Duodenal mucosa (tissue), 2 donors: ENCODE measurements around the gene HECTD2.
"Not testable (repeated sequence)": the region's sequence is repeated elsewhere in the genome, so short reads cannot be mapped to it uniquely, and the experiment has no call there.

Source experiments
- H3K27ac ChIP-seq: one replicate; pipeline ENCODE4 v1.7.0; 2013; ENCODE audit warnings: low read depth, low read length
- H3K27me3 ChIP-seq, 2 donors: one replicate each; pipeline ENCODE4 v1.7.0; 2013; ENCODE audit warnings: low read length in 2 of 2, control low read depth in 1 of 2; ENCODE audit not compliant: insufficient read depth in 2 of 2, control insufficient read depth in 1 of 2
- H3K36me3 ChIP-seq, 2 donors: one replicate each; pipeline ENCODE4 v1.7.0; 2013; ENCODE audit warnings: low read length in 2 of 2, control low read depth in 1 of 2; ENCODE audit not compliant: insufficient read depth in 2 of 2, control insufficient read depth in 1 of 2
- H3K4me1 ChIP-seq, 2 donors: one replicate each; pipeline ENCODE4 v1.7.0; 2013; ENCODE audit warnings: low read length in 2 of 2, control low read depth in 1 of 2; ENCODE audit not compliant: insufficient read depth in 2 of 2, control insufficient read depth in 1 of 2
- H3K4me3 ChIP-seq, 2 donors: one replicate each; pipeline ENCODE4 v1.7.0; 2013; ENCODE audit warnings: low read length in 2 of 2, low read depth in 1 of 2
- H3K9ac ChIP-seq, 2 donors: one replicate each; pipeline ENCODE4 v1.7.0; 2013; ENCODE audit warnings: low read length in 2 of 2, low read depth in 1 of 2
- H3K9me3 ChIP-seq, 2 donors: one replicate each; pipeline ENCODE4 v1.7.0; 2013; ENCODE audit warnings: low read length in 2 of 2, control low read depth in 1 of 2; ENCODE audit not compliant: control insufficient read depth in 1 of 2

The HECTD2 gene

DNA sequence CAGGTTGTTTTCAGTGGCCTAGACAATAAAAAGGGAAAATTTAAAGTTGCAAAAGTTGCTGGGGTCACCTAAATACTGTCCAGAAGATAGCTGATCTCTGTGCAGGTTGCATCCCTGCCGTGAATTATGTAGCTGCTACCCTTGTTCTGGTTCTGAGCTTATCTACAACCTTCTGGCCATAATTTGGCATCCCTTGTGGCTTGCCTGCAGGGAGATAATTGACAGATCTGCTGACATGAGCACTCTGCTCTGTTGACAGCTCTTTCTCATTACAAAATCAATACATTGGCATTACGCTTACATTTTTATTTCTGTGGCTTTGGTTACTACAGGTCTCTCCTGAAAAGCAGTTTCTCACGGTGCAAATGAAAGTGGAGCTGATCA, 29.3 kb upstream of the HECTD2 start:
- Histone ChIP-seq H3K27me3 (no peaks in the 10 kb centered on the region), H3K9me3 (peaks cover 0 to 10% of the 10 kb centered on the region in 2 donors), H3K4me3 (peak overlapping the region in 1 of 2 donors; percentile 18), H3K27ac (no peak overlapping the region), H3K9ac (no peak overlapping the region), H3K4me1 (peaks cover 0 to 3% of the 10 kb centered on the region in 2 donors), H3K36me3 (no peaks in the 10 kb centered on the region)

DNA sequence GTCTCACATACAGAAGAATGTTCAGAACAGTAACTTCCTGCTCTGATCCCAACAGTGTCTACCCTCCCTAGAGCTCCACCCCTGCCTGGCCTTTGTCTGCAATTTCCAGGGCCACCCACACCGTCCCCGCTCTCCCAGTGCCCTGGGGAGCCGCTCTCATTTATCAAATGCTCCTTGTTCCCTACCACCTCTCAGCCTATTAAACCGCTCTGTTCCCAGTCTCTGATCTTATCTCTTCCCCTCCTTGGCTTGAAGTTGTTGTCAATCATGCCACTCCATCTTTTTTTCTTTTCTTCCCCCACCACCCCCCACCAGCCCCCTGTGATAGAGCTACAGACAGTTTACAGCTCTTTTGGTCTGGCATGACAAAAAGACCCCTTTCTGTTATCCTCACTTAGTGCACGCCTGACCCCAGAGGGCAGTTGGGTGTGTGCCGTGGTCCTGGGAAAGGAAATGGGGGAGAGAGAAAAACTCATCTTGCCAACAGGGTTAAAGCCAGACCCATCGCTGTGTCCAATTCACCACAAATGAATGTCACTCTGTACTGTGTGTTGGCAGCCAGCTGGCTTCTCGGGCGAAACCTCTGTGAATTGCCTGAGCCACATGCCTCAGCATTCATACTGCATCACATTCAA, 28.8 kb upstream of the HECTD2 start:
- H3K4me1 ChIP-seq, result peaks cover 0 to 3% of the 10 kb centered on the region in 2 donors
- H3K9me3 ChIP-seq, result peaks cover 0 to 9% of the 10 kb centered on the region in 2 donors
- H3K27me3 ChIP-seq, result no peaks in the 10 kb centered on the region
- no peak overlapping the region for H3K27ac ChIP-seq
- H3K4me3 ChIP-seq, result no peak overlapping the region
- H3K36me3 ChIP-seq, result no peaks in the 10 kb centered on the region
- no peak overlapping the region for H3K9ac ChIP-seq

DNA sequence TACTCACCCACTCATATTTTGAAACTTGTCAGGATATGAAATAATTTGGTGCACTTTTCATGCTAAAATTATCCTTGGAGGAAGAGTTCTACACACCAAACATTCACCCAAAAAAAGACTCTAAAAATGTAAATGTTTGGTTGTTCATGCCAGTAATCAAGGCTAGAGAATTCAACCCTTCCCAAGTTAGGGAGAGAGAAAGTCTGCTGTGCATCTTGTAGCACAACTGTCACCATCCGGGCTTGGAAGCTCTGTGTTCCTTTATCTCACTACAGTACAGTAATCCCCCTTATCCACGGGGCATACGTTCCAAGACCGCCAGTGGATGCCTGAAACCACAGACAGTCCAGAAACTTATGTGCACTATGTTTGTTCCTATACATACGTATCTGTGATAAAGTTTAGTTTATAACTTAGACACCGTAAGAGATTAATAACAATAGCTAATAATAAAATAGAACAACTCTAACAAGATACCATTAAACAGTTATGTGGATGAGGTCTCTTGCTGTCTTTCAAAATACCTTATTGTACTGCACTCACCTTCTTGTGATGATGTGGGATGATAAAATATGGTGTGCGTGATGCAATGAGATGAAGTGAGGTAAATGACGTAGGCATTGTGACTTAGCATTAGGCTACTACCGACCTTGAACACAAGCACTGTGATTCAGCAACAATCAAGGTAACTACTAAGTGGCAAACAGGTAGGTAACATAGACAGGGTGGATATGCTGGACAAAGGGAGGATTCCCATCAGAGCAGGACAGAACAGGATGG, 24.6 kb upstream of the HECTD2 start:
- Histone ChIP-seq H3K9me3 (no peaks in the 10 kb centered on the region), H3K4me3 (no peak overlapping the region), H3K27ac (no peak overlapping the region), H3K4me1 (peaks cover 4 to 7% of the 10 kb centered on the region in 2 donors), H3K9ac (no peak overlapping the region), H3K27me3 (peaks cover 0 to 2% of the 10 kb centered on the region in 2 donors), H3K36me3 (no peaks in the 10 kb centered on the region)

DNA sequence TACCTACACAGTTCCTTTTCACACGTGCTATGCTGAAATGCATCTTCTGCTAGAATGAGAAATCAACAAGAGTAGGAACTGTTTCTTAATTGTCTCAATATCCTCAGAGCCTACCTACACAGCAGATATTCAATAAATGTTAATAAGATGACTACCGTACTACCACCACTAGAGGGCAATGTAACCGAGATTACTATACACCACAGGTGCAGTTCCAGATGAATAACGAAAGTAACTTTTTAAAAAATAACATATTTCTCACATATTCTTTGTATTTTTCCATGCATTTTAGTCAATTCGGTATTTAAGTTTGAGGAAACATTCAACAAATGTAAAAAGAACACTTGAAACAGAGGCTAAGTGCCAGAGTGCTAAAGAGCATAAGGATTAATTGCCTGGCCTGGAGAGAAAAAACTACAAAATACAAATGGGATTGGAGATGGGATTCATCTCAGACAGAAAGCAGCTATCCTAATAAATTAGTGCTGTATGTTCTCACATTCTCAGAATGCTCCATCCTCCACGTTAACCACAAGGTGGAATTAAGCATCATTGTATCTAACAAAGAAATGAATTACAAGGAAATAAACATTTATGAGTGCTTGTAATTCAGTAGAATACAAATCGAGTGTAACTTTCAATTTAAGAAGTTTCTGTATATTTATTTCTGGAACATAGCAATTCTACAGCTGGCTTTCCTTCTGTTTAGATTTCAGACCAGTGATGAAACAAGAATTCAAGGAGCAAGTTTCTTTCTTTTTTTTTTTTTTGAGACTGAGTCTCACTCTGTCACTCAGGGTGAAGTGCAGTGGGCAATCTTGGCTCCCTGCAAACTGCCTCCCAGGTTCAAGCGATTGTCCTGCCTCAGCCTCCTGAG, 20.3 kb upstream of the HECTD2 start:
- Histone ChIP-seq H3K4me3 (peak overlapping the region in 1 of 2 donors; percentile 41), H3K9me3 (no peaks in the 10 kb centered on the region), H3K27ac (no peak overlapping the region), H3K36me3 (no peaks in the 10 kb centered on the region), H3K9ac (peak overlapping the region in 1 of 2 donors; percentile 39), H3K4me1 (peaks cover 4% of the 10 kb centered on the region in 2 donors), H3K27me3 (peaks cover 0 to 2% of the 10 kb centered on the region in 2 donors)

DNA sequence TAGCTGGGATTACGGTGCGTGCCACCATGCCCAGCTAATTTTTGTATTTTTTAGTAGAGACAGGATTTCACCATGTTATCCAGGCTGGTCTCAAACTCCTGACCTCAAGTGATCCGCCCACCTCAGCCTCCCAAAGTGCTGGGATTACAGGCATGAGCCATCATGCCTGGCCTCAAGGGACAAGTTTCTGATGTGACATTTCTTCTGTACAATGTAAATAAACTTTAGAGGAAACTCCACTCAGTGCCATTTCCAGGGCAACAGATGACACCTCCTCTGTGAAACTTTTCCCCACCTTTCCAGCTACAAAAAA, 19.7 kb upstream of the HECTD2 start:
- not testable (repeated sequence) for H3K4me1 ChIP-seq, H3K27me3 ChIP-seq, H3K9me3 ChIP-seq, H3K9ac ChIP-seq, H3K36me3 ChIP-seq, H3K27ac ChIP-seq, H3K4me3 ChIP-seq

DNA sequence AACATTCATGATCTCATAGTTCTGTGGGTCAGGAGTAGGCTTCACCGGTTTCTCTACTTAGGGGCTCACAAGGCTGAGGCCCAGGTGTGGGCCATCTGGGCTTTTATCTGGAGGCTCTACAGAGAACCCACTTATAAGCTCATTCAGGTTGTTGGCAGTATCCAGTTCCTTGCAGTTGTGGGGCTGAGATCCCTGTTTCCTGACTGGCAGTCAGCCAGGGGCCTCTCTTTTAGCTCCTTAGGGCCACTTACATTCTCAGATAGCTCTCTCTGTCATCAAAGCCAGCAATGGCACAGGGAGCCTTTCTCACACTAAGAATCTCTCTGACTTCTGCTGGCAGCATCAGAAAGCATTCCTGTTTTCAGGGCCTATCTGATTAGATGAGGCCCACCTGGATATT, 18.2 kb upstream of the HECTD2 start:
- peaks cover 4% of the 10 kb centered on the region in 2 donors for H3K4me1 ChIP-seq
- H3K9ac ChIP-seq, result no peak overlapping the region
- no peaks in the 10 kb centered on the region for H3K36me3 ChIP-seq
- H3K27ac ChIP-seq, result no peak overlapping the region
- H3K9me3 ChIP-seq, result no peaks in the 10 kb centered on the region
- peaks cover 0 to 3% of the 10 kb centered on the region in 2 donors for H3K27me3 ChIP-seq
- H3K4me3 ChIP-seq, result no peak overlapping the region

DNA sequence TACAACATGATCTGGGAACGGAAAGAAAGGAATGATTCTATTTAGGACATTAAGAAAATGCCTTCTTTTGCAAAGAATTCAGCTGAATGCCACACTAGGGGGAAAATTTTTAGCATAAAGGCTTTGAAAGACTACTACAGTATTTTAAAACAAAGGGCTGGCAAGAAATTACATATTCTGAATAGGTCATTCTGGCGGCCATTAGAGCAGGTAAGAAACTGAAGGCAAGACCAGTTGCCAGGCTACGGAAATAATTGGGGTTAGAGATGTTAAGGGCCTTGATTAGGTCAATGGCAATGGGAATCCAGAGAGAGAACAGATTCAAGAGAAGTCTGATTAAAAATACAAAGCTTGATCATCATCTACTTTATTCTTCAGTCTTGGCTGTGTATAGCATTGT, 3.8 kb upstream of the HECTD2 start:
- Histone ChIP-seq H3K27ac (no peak overlapping the region), H3K27me3 (no peaks in the 10 kb centered on the region), H3K36me3 (no peaks in the 10 kb centered on the region), H3K9me3 (no peaks in the 10 kb centered on the region), H3K9ac (no peak overlapping the region), H3K4me1 (peaks cover 0 to 10% of the 10 kb centered on the region in 2 donors), H3K4me3 (no peak overlapping the region)

DNA sequence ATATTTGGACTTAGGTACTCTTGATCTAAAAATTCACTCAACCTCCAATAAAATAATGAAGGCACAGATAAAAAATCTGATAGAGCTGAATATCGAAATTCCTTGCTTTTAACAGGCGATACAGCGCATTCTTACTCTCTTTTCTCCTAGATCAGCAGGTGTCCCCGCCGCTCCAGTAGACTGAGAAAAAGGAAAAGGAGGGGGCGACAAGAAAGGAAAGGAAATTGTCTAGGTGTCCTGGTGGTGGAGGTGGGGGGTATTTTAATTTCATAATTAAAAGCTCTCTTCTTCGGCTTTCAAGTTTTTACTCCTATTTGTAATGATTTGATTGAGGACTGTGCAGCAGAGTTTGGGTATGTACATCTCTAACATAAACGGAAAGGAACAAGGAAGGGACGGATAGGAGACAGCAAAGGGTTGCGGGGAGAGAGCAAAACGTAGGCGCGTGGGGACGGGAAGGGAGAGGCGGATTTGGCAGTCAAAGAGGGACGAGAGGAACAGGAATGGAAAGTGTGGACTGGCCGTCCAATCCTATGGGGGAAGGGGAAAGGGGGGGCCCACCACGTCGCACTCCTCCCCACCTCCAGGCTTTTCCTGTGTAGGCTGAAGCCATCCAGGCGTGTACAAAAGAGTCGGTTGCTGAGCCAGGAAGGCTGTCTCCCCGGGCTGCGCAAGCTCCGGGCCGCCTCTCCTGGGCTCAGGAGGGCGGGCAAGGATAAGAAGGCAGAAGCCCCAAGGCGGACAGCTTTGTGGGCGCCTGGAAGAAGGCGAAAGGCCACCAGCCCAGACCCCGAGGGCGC, 875 bp upstream of the HECTD2 start:
- Histone ChIP-seq H3K36me3 (no peaks in the 10 kb centered on the region), H3K27ac (peak overlapping the region; percentile 97), H3K9ac (peak overlapping the region; percentile 98 to 99), H3K27me3 (no peaks in the 10 kb centered on the region), H3K9me3 (no peaks in the 10 kb centered on the region), H3K4me3 (peak overlapping the region; percentile 92 to 97), H3K4me1 (peaks cover 0 to 10% of the 10 kb centered on the region in 2 donors)

DNA sequence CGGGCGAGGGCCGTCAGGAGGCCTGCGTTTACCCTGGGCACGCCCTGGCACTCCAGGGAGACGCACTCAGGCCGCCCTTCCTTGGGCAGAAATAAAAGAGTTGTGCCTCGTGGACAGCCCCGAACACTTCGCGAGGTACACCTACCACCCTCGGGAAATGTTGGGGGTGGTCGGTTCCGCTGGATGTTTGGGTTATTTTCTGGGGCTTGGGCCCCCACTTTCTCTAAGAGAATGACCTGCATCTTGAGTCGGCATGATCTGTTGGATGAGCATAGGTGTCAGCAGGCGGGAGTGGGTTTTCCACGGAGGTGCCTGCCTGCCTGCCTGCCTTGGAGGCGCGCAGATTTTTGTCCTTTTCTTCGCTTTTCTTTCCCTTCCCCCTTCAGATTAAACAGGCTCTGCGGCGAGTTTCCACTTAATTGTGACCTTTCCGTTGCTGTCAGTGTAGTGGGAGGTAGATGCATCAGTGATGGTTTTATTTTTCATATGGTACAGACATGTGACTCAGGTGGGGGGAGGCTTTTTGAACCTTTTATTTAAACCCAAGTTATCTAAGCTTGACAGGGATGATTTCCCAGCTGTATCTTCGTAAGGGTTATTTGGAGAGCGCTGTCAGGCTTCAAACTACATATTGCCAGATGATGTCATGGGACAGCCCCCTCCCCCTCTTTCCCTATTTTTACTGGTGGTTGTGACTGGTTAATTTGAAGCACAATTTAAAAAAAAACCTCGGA, 661 bp downstream of the HECTD2 start:
- H3K4me1 ChIP-seq, result peaks cover 0 to 10% of the 10 kb centered on the region in 2 donors
- H3K36me3 ChIP-seq, result no peaks in the 10 kb centered on the region
- peak overlapping the region; percentile 65 to 83 for H3K9ac ChIP-seq
- H3K27me3 ChIP-seq, result no peaks in the 10 kb centered on the region
- H3K4me3 ChIP-seq, result peak overlapping the region; percentile 83 to 92
- H3K27ac ChIP-seq, result peak overlapping the region; percentile 78
- no peaks in the 10 kb centered on the region for H3K9me3 ChIP-seq
